Measurements from ENCODE around the gene HES3.

HES3 gene

DNA sequence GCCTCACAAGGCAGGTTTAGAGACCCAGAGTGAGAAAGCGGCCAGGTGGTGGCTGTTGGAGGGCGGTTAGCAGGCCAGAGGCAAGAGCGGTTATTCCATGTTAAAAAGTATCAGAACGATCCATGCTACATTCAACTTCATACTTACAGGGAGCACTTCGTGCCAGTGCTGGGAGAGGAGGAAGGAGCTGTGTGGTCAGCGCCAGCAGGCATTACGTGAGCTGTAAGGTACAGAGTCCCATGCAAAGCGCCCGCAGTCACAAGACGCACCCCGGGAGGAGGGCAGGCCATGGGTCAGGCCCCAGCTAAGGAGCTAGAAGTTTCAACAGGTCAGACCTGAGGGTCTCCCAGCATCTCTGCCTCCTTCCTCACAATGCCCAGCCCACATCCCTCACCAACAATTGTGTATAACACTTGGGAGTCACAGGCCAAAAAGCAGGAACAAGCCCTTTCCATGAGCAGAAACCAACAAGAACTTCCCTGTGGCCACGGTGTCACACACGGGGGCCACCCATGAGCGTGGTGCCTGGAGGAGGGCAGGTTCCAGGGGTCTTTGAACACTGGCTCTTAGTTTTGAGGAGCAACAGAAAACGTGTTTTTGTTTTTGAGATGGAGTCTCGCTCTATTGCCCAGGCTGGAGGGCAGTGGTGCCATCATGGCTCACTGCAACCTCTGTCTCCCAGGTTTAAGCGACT lies 38.7 kb downstream of the HES3 start:
- TF ChIP-seq, protein P1, sequence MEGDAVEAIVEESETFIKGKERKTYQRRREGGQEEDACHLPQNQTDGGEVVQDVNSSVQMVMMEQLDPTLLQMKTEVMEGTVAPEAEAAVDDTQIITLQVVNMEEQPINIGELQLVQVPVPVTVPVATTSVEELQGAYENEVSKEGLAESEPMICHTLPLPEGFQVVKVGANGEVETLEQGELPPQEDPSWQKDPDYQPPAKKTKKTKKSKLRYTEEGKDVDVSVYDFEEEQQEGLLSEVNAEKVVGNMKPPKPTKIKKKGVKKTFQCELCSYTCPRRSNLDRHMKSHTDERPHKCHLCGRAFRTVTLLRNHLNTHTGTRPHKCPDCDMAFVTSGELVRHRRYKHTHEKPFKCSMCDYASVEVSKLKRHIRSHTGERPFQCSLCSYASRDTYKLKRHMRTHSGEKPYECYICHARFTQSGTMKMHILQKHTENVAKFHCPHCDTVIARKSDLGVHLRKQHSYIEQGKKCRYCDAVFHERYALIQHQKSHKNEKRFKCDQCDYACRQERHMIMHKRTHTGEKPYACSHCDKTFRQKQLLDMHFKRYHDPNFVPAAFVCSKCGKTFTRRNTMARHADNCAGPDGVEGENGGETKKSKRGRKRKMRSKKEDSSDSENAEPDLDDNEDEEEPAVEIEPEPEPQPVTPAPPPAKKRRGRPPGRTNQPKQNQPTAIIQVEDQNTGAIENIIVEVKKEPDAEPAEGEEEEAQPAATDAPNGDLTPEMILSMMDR (IDR thresholded peaks at IDR 0.05; ENCODE audit: low read depth, low read length, missing control alignments), result no peak
- no peak for DNase-seq (ENCODE audit: low read depth)
- H3K4me3 ChIP-seq (ENCODE audit: low read depth, low read length), result no peak overlapping the region

DNA sequence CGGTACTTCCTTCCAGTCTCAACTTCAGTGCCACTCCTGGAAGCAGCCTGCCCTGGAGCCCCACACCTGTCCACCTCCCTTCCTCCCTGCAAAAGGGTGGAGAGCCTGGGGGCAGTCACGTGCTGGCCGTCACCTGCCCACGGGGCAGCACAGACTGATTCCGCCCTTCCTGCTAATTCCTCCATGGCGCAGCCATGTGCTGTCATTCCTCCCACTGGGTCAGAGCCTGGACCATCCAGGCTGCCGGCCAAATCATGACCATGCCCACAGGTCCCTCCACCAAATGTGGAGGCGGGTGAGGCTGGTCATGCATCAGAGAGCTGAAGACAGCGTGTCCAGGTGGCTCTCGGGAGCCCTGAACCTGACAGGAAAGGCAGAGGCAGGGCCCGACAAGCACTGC lies 41.4 kb downstream of the HES3 start:
- TF ChIP-seq, protein P1 (IDR thresholded peaks at IDR 0.05; ENCODE audit: low read depth, low read length, missing control alignments), result no peak
- no peak overlapping the region for H3K4me3 ChIP-seq (ENCODE audit: low read depth, low read length)
- no peak for DNase-seq (ENCODE audit: low read depth)

DNA sequence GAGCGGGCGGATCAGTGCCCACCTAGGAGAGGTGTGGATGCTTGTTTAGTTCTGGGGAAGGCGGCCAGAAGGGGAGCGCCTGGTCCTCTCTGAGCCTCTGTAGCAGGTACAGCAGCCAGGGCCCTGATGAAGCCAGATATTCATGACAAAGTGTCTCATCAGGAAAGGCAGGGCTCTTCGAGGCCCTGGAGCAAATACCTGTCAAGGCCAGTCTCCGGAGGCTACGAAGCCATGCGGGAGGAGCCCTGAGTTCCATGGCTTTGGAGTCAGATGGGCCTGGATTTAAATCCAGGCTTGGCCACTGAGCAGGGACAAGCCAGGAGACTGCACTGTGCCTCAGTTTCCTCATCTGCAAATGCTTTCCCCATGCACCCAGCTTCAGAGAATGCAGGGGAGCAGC lies 42.3 kb downstream of the HES3 start:
- H3K4me3 ChIP-seq (ENCODE audit: low read depth, low read length), result no peak overlapping the region
- TF ChIP-seq, protein P1 (IDR thresholded peaks at IDR 0.05; ENCODE audit: low read depth, low read length, missing control alignments), result no peak
- no peak for DNase-seq (ENCODE audit: low read depth)

DNA sequence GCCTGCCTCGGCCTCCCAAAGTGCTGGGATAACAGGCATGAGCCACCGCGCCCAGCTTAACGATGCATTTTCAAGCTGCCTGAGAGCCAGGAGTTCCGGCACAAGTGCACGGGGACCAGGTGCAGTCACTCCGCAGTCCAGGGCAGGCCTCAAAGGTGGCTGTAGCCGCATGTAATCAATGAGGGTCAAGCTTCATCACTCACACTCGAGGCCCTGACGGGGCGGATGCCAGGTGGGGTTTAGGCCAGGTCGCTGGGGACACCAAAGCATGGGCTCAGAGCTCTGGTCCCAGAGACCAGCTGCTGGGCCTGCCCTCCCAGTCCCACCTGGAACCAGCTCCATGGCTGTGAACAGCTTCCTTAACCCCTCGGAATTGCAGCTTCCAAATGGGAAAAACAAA lies 43.0 kb downstream of the HES3 start:
- TF ChIP-seq, protein P1 (IDR thresholded peaks at IDR 0.05; ENCODE audit: low read depth, low read length, missing control alignments), result no peak
- H3K4me3 ChIP-seq (ENCODE audit: low read depth, low read length), result no peak overlapping the region
- DNase-seq (ENCODE audit: low read depth), result no peak

DNA sequence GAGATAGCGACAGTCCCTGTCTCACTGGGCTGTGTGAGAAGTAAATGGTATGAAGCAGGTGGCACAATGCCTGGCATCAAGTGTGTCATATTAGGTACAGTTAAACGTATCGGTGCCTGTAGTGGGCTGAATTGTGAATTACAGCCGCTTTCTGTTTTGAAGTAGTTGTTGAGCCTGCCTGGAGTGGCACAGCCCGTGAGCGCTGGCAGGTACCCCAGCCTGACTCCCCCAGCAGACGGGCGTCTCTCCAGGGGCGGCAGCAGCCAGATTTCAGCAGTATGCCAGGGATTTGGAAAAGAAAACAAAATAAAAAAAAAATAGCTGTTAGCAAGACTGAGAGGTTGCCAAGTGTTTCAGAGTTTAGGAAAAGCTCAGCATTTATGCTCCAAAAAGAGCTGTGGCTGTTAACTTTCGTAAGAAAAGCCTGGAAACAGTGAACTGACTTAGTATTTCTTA lies 43.5 kb downstream of the HES3 start:
- DNase-seq (ENCODE audit: low read depth), result no peak
- no peak overlapping the region for H3K4me3 ChIP-seq (ENCODE audit: low read depth, low read length)
- TF ChIP-seq, protein P1 (IDR thresholded peaks at IDR 0.05; ENCODE audit: low read depth, low read length, missing control alignments), result no peak

DNA sequence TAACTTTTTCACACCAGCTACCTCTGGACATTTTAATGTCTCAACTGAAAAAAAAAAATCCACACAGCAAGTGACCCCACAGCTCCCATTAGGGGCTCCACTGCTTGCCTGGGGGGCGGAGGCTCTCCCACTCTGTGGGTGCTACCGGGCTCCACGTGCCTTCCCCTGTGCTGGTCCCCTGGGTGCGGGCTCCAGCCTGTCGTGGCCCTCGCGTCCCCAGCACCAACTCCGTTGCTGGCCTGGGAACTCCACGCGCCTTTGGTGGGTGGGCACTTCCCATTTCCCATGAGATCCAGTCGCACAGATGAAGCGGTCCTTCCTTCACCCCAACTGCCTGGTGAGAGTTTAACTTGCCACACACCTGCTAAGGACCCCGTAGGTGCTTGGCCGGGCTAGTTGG lies 44.0 kb downstream of the HES3 start:
- TF ChIP-seq, protein P1 (IDR thresholded peaks at IDR 0.05; ENCODE audit: low read depth, low read length, missing control alignments), result no peak
- H3K4me3 ChIP-seq (ENCODE audit: low read depth, low read length), result no peak overlapping the region
- DNase-seq (ENCODE audit: low read depth), result no peak

DNA sequence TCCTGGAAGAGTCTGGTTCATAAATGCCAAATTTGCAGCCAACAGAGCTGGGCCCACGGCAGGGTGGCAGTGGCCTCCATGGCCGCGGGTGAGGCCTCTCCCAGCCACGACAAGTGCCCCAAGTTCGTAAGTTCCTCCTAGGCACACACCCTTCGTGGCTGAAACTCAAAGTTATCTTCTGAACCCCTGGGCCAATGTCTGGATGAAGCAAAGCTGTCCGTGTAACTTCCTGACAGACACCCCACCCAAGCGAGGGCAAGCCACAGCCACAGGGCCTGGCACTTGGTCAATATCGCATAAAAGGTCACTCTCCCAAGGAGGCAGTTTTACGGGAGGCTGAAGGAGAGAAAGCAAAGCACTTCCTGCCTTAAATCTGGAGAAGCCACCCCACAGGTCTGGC lies 44.7 kb downstream of the HES3 start:
- no peak overlapping the region for H3K4me3 ChIP-seq (ENCODE audit: low read depth, low read length)
- no peak for DNase-seq (ENCODE audit: low read depth)
- TF ChIP-seq, protein P1 (IDR thresholded peaks at IDR 0.05; ENCODE audit: low read depth, low read length, missing control alignments), result no peak

All from GM12864 (cell line).